HepG2 (cell line): ENCODE results near the gene ANKFY1. TPM values are rescaled to one million over a fixed set of nuclear protein-coding genes. Genes with fewer than 3 reads are reported as not detected.

Source experiments
- ATAC-seq: fragments of 200-7000 bp; cut with Tn5 transposase; 3 replicates; pipeline ENCODE4 v1.9.1; 2020; ENCODE audit warnings: mild to moderate bottlenecking, moderate library complexity
- BruUV-seq: library from RNA; stranded (reverse); fragments of 400-500 nt; replicated peaks from 2 replicates; lab custom pipeline; 2021; lab: Mats Ljungman, UMichigan
- CTCF ChIA-PET: fragments of 300-600 bp; formaldehyde crosslinking; extraction: SDS; loops from one replicate; lab custom pipeline; 2021; ENCODE audit warnings: low total read pairs, inconsistent platforms, low intra/inter-chr PET ratio; lab: Yijun Ruan, JAX
- POLR2A ChIA-PET: fragments of 350-600 bp; sonication (Branson Sonifier 250); formaldehyde crosslinking; loops from one replicate; lab custom pipeline; 2020; ENCODE audit warnings: antibody characterized with exemption, inconsistent platforms; lab: Yijun Ruan, JAX
- DNase-seq: peaks from one replicate; pipeline ENCODE4 v3.0.0-alpha.2; 2015; ENCODE audit warnings: low spot score
- FAIRE-seq: peaks from 3 replicates; lab custom pipeline; 2011; peaks lifted over from hg19 to GRCh38; lab: Jason Lieb, UNC
- H2AFZ ChIP-seq: one replicate; pipeline ENCODE4 v1.6.1; 2011; ENCODE audit warnings: low read length, inconsistent platforms
- H3K27ac ChIP-seq: fragments of 300-600 bp; 3 replicates; pipeline ENCODE4 v1.8.0; 2011; ENCODE audit warnings: mixed run types, mild to moderate bottlenecking, mixed read lengths, low read length, inconsistent platforms; ENCODE audit not compliant: insufficient read depth; ENCODE audit errors: extremely low read length
- H3K27me3 ChIP-seq, 2 experiments: fragments of 200-600 bp in 1 of 2; 2 replicates in 1 of 2; 3 replicates in 1 of 2; pipeline versions ENCODE4 v1.6.0 to v1.8.0; 2011; ENCODE audit warnings: low read length in 2 of 2, mild to moderate bottlenecking in 2 of 2, moderate library complexity in 2 of 2, inconsistent platforms in 1 of 2; ENCODE audit not compliant: insufficient read depth in 2 of 2, control insufficient read depth in 1 of 2
- H3K36me3 ChIP-seq, 2 experiments: fragments of 200-600 bp in 1 of 2; replicated peaks in 1 of 2; 2 replicates in 1 of 2; 3 replicates in 1 of 2; pipeline versions ENCODE4 v1.5.1 to v1.8.0; 2011; ENCODE audit warnings: low read length in 2 of 2, inconsistent platforms in 1 of 2; ENCODE audit not compliant: insufficient read depth in 2 of 2, control insufficient read depth in 1 of 2
- H3K4me1 ChIP-seq: 2 replicates; pipeline ENCODE4 v1.5.1; 2012; ENCODE audit warnings: low read length, inconsistent platforms; ENCODE audit not compliant: insufficient read depth
- H3K4me2 ChIP-seq: 2 replicates; pipeline ENCODE4 v1.6.0; 2011; ENCODE audit warnings: low read depth, low read length, inconsistent platforms
- H3K4me3 ChIP-seq, 3 experiments: fragments of 200-600 bp in 1 of 3; sonication (generic), shearing (Covaris generic) in 1 of 3; replicated peaks in 1 of 3; 2 replicates each; pipeline ENCODE4 v1.5.1; 2011 to 2016; ENCODE audit warnings: low read length in 3 of 3, inconsistent platforms in 2 of 3, low read depth in 2 of 3, mild to moderate bottlenecking in 2 of 3, control low read depth in 1 of 3, mixed read lengths in 1 of 3; ENCODE audit not compliant: insufficient read depth in 1 of 3
- H3K79me2 ChIP-seq: one replicate; pipeline ENCODE4 v1.6.1; 2011; ENCODE audit warnings: low read length, inconsistent platforms; ENCODE audit not compliant: insufficient read depth
- H3K9ac ChIP-seq: 2 replicates; pipeline ENCODE4 v1.6.0; 2011; ENCODE audit warnings: mild to moderate bottlenecking, low read depth, low read length, inconsistent platforms; ENCODE audit not compliant: insufficient read depth
- H3K9me3 ChIP-seq: 2 replicates; pipeline ENCODE4 v1.5.1; 2012; ENCODE audit warnings: mild to moderate bottlenecking, low read length
- H4K20me1 ChIP-seq: 2 replicates; pipeline ENCODE4 v1.6.0; 2011; ENCODE audit warnings: inconsistent platforms, mild to moderate bottlenecking, low read length, moderate library complexity; ENCODE audit not compliant: insufficient read depth
- DNMT3B ChIP-seq: conservative IDR thresholded peaks from 2 replicates; pipeline ENCODE4 v1.6.1; 2016; ENCODE audit warnings: missing biosample characterization, control low read depth
- FOXA3 ChIP-seq: IDR thresholded peaks from 2 replicates; pipeline ENCODE4 v1.6.1; 2016; ENCODE audit warnings: missing genetic modification reagents, missing compliant biosample characterization
- GLMP ChIP-seq: sonication (generic); formaldehyde crosslinking; IDR thresholded peaks from 2 replicates; pipeline ENCODE4 v1.9.0; 2021; ENCODE audit warnings: missing genetic modification reagents, mild to moderate bottlenecking, borderline replicate concordance
- HIVEP1 ChIP-seq: sonication (generic); formaldehyde crosslinking; IDR thresholded peaks from 2 replicates; pipeline ENCODE4 v1.4.0; 2020; ENCODE audit warnings: mild to moderate bottlenecking, missing genetic modification reagents
- MED8 ChIP-seq: sonication (generic); formaldehyde crosslinking; IDR thresholded peaks from 2 replicates; pipeline ENCODE4 v1.8.1; 2023; ENCODE audit warnings: mild to moderate bottlenecking, missing genetic modification reagents; ENCODE audit not compliant: insufficient replicate concordance
- RAD51 ChIP-seq: fragments of 450-650 bp; IDR thresholded peaks from 2 replicates; pipeline ENCODE4 v1.6.1; 2016; ENCODE audit warnings: borderline replicate concordance
- SMAD9 ChIP-seq: sonication (generic); formaldehyde crosslinking; IDR thresholded peaks from 2 replicates; pipeline ENCODE4 v1.5.1; 2020; ENCODE audit warnings: mild to moderate bottlenecking, missing genetic modification reagents
- ZNF121 ChIP-seq: sonication (generic); formaldehyde crosslinking; IDR thresholded peaks from 2 replicates; pipeline ENCODE4 v1.5.0; 2020; ENCODE audit warnings: mild to moderate bottlenecking, missing genetic modification reagents
- ZNF205 ChIP-seq: IDR thresholded peaks from 2 replicates; pipeline ENCODE4 v1.6.1; 2018; ENCODE audit warnings: missing biosample characterization, missing genetic modification reagents
- ZNF224 ChIP-seq: sonication (generic); formaldehyde crosslinking; IDR thresholded peaks from 2 replicates; pipeline ENCODE4 v1.5.0; 2020; ENCODE audit warnings: mild to moderate bottlenecking, missing genetic modification reagents
- WGBS: methylation state at CpG from one replicate; pipeline ENCODE4 v1.1.6; 2017; ENCODE audit warnings: low lambda C conversion rate; 5-methylcytosine and 5-hydroxymethylcytosine counted together
- in situ Hi-C: cut with HindIII; loops from 2 replicates; pipeline ENCODE4 v1.10.0; 2017; ENCODE audit warnings: low pct_unique_long_range_greater_than_20kb; ENCODE audit not compliant: extremely low pct_ligation_motif_present
- intact Hi-C: fragments of 100-400 bp; cut with micrococcal nuclease; formaldehyde crosslinking; loops from one replicate; pipeline ENCODE4 v1.10.0; 2022; ENCODE audit not compliant: unreplicated experiment
- polyA plus RNA-seq, 8 experiments: library from polyadenylated mRNA; depleted of rRNA in 3 of 8; stranded (reverse) in 7 of 8; unstranded in 1 of 8; fragments of >200 nt; fragmentation: Illumina TruSeq in 4 of 8; extraction: Trizol in 4 of 8; gene quantifications; 2 replicates each; pipeline versions ENCODE4 v1.2.1 to v1.2.3, GENCODE V29; 2011 to 2016; ENCODE audit warnings: low read depth in 4 of 8, missing spikeins in 1 of 8, mixed read lengths in 1 of 8; ENCODE audit not compliant: insufficient read depth in 1 of 8
- total RNA-seq, 5 experiments: library from RNA; depleted of rRNA; stranded (reverse); fragments of >200 nt; fragmentation: Illumina TruSeq; extraction: Trizol; gene quantifications; 2 replicates each; pipeline ENCODE4 v1.2.3, GENCODE V29; 2016; ENCODE audit warnings: low read depth in 1 of 5
- TF ChIP-seq, protein P1 (sequence below): sonication (generic); formaldehyde crosslinking; IDR thresholded peaks from 2 replicates; pipeline ENCODE4 v1.5.1; 2020; ENCODE audit warnings: mild to moderate bottlenecking, moderate library complexity, missing genetic modification reagents
- TF ChIP-seq, protein P2 (sequence below): sonication (generic); formaldehyde crosslinking; IDR thresholded peaks from 2 replicates; pipeline ENCODE4 v1.4.0; 2020; ENCODE audit warnings: low read depth, mild to moderate bottlenecking, missing genetic modification reagents

ANKFY1 gene
- total and polyA plus RNA-seq, 2 of the 13 experiments (the other 11 are each of a cell fraction or from before 2014, with no cell fraction given): 11.9 to 16.8 TPM

GRCh38 chr17:4156750-4157381 lies 106.9 kb downstream of the ANKFY1 start (continued):
- TF ChIP-seq, protein P1, sequence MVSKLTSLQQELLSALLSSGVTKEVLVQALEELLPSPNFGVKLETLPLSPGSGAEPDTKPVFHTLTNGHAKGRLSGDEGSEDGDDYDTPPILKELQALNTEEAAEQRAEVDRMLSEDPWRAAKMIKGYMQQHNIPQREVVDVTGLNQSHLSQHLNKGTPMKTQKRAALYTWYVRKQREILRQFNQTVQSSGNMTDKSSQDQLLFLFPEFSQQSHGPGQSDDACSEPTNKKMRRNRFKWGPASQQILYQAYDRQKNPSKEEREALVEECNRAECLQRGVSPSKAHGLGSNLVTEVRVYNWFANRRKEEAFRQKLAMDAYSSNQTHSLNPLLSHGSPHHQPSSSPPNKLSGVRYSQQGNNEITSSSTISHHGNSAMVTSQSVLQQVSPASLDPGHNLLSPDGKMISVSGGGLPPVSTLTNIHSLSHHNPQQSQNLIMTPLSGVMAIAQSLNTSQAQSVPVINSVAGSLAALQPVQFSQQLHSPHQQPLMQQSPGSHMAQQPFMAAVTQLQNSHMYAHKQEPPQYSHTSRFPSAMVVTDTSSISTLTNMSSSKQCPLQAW (CRISPR knock-in tag): no peak
- no peak for TF ChIP-seq ZNF205
- TF ChIP-seq, all 625 proteins: peak for 0

DNA sequence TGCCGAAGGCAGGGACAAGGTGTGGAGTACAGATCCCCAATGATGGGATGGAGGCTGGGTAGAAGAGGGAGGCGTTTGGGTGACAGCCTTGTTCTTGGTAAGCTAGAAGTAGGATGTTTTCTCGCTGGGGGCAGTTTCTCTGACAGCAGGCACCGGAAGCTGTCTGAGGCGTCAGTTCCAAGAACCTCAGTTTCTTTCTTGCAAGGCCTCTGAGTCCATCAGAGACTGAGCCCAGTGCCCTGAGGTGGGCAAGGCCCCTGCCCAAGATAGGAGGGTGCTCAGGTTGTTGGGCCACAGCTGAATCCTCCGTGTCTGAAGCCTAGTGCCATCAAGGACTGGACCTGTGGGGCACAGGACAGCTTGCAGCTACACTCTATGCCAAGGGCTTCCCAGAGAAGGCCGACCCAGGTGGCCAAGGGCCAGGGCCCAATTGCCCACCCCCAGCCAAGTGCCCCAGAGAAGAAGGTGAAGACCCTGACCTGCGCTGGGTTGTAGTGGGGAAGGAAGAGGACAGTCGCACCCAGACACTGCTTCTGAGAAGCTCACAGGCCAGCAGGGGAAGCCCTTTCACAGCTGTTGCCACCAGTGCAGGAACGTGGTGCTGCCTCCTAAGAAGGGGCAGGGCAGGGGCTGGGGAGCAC lies 107.7 kb downstream of the ANKFY1 start:
- WGBS: 85% methylated on average over 5 of the region's 10 CpGs
- H3K4me2 ChIP-seq: no peak overlapping the region
- H3K4me3 ChIP-seq: no peak overlapping the region
- no peak for TF ChIP-seq ZNF121 (CRISPR knock-in tag)
- TF ChIP-seq GLMP (CRISPR knock-in tag): no peak
- no peak for TF ChIP-seq ZNF224 (CRISPR knock-in tag)
- no peak for TF ChIP-seq HIVEP1 (CRISPR knock-in tag)
- no peak for TF ChIP-seq DNMT3B (CRISPR knock-in tag)
- TF ChIP-seq MED8 (CRISPR knock-in tag): no peak
- no peak for TF ChIP-seq RAD51
- TF ChIP-seq SMAD9: no peak
- no peak for TF ChIP-seq FOXA3
- TF ChIP-seq, protein P2, sequence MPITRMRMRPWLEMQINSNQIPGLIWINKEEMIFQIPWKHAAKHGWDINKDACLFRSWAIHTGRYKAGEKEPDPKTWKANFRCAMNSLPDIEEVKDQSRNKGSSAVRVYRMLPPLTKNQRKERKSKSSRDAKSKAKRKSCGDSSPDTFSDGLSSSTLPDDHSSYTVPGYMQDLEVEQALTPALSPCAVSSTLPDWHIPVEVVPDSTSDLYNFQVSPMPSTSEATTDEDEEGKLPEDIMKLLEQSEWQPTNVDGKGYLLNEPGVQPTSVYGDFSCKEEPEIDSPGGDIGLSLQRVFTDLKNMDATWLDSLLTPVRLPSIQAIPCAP (CRISPR knock-in tag): no peak
- no peak for DNase-seq
- ATAC-seq: no peak
- H3K36me3 ChIP-seq: no peaks in the 10 kb centered on the region
- BruUV-seq: no TSS peak
- POLR2A ChIA-PET: no interaction called here
- H3K9me3 ChIP-seq: no peaks in the 10 kb centered on the region
- in situ Hi-C loops: no loop called here
- H3K9ac ChIP-seq: no peak overlapping the region
- H4K20me1 ChIP-seq: no peaks in the 10 kb centered on the region
- intact Hi-C loops: no loop called here
- no peaks in the 10 kb centered on the region for H3K4me1 ChIP-seq
- H3K79me2 ChIP-seq: no peaks in the 10 kb centered on the region
- FAIRE-seq: no peak
- no peaks in the 10 kb centered on the region for H3K27me3 ChIP-seq
- no peak overlapping the region for H2AFZ ChIP-seq
- CTCF ChIA-PET: no interaction called here
- no peak overlapping the region for H3K27ac ChIP-seq
